GM19240 (cell line): ENCODE results near the gene PLSCR3.
A peak's percentile ranks its signal among the peaks of the same experiment; 100 is the strongest.

Source experiments
- DNase-seq: peaks from one replicate; pipeline ENCODE4 v3.0.0; 2011; ENCODE audit warnings: low spot score; ENCODE audit not compliant: insufficient read length

Gene PLSCR3

DNA sequence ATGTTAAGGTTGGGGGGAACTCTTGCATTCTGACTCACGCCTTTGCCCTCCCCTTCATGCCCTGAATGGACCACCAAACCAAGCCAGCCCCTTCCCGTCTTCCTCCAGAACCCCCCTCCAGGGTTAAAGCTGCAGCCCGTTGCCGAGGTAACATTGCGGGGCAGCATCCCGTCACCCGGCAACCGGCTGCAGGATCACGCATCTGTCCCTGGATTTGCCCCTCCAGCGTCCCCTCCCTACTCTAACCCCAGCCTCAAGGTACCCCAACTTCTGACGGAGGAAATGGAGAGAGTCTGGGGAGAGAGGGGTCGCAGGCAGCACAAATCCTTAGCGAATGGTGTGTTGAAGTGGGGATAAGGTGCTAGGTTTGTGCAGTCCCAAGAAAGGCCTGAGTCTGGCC is 12.8 kb upstream of the PLSCR3 start:
- no peak for DNase-seq

DNA sequence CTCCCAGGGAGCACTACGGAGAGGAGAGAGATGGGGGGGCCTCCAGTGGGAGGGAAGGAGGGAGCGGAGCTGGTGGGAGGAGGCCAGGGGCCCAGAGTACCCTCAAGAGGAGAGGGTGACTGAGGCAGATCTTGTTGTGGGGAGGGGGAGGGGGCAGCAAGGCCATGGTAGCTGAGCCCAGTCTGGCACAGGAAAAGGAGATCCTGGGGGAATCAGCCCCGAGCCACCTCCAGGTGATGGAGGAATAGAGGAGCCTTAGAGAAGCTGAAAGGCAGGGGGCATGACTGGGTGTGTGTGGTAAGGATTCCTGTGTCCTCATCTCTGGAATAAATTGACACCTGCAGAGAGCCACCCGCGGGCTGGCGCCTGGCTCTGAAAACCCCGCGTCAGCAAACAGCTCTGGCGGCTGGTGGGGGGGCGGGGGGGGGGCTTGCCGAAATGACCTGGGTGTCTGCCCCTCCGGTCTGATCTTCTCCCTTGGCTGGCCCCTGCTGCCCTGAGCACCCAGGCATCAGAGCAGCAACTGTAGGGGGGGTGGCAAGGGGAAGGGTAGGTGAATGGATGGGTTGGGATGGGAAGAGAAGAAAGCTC is 12.0 kb upstream of the PLSCR3 start:
- DNase-seq: no peak

DNA sequence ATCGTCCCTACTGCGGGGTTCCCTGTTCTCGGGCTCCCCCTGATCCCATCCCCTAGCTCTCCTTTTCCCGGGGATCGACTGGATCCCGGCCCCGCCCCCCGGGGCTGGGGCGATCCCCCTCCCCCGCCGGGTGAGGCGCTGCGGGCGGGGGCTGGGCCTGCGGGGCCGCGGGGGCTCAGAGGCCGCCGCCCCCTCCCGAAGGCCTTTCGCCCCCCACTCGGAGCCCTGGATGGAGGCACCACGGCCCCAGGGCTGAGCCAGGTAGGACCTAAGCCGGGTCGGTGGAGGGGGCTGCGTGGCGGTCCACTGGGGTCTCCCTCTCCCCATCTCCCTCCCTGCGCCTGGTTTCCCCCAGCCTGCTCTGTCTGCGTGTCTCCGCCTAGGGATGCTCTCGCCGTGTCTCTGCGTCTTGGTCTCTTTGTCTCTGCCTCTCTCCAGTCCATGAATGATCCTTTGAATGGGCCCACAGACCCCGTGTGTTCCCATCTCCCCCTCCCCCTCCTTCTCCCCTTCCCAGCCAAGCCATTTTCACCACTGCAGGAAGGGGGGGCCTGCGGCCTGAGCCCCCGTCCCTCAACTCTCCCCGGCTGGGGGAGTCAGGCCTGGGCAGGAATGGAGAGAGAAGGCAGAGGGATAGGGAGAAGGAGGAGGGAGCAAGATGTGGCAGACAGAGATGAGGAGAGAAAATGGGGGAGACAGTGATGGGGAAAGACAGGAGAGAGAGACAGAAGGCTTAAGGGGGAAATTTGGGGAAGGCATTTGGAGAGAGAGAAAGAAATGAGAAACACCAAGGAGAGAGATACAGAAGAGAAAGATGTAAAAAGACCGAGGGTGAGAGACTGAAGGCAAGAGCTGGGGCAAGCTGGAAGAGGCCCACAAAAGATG is 11.3 kb upstream of the PLSCR3 start:
- no peak for DNase-seq

DNA sequence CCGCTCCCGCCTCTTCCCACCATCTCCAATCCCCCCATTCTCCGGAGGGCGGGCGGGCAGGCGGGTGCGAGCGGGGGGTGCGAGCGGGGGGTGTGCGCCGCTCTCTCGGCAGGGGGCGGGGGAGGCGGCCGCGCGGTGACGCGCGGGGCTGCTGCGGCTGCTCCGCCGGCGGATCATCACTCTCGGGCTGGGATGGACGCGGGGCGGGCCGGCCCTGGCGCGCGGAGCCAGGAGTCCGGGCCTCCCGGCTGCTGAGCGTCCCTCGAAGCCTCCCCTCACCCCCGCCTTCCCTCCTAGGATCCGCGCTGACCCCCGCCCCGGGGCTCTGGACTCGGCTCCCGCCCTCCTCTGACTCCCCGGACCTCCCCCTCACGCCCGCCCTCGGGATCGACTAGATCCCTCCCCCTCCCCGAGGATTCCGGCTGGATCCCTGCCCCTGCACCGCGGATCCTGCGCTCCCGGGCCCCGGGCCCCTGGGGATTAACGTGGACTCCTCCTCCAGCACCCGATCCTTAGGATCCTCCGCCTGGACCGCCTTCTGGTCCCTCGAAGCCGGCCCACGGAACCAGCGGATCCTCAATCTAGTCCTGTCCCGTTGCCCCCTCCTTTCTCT is 10.5 kb upstream of the PLSCR3 start:
- peak; percentile 57 for DNase-seq

DNA sequence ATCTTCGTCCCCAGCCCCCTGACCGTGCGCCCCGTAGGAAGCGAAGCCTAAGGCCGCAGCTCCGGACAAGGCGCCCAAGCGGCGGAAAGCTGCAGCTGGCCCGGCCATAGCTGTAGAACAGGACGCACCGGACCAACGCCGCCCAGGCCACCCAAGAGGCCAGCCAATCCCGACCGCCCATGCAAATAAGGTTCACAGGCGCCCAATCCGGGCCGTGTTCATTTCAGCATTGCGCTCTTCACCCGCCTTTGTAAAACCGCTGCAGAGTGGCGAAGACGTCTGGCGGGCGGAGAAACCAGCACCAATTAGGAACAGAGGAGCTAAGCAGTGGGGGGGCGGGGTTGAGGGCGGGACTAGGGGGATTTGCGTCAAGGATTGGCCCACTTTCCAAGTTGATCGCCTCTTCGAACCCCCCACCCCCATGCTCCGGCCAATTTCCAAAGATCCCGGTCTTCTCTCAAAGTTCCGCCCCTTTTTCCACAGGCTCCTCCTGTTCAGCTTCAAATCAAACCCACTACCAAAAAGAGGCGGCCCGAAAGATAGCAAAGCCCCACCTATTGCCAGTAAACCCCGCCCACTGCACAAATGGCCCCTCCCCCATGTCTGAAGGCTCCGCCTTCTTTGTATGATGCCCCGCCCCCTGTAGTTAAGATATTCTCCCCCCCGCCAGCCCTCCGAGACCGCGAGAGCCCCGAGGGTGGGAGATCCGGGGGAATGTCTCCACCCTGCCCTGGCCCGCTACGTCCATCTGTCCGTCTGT is 9.8 kb upstream of the PLSCR3 start, which contains the start of gene TMEM256:
Gene TMEM256, minus strand, starts transcription at position 121 of the 760 bp plus-strand sequence. Its CDS starts 13 bp downstream, at position 108.
- DNase-seq: peak; percentile 98

DNA sequence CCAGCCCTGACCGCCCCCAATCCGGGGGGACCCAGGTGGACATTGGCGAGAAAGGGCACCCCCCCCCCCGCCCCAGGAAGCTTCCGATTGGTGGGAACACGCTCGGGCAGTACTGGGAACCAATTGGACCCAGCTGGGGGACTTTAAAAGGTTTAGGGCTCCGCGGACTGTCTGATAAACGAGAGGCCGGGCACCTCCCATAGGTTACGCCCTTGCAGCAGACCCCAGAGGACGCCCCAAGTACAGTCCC is 9.3 kb upstream of the PLSCR3 start:
- no peak for DNase-seq

DNA sequence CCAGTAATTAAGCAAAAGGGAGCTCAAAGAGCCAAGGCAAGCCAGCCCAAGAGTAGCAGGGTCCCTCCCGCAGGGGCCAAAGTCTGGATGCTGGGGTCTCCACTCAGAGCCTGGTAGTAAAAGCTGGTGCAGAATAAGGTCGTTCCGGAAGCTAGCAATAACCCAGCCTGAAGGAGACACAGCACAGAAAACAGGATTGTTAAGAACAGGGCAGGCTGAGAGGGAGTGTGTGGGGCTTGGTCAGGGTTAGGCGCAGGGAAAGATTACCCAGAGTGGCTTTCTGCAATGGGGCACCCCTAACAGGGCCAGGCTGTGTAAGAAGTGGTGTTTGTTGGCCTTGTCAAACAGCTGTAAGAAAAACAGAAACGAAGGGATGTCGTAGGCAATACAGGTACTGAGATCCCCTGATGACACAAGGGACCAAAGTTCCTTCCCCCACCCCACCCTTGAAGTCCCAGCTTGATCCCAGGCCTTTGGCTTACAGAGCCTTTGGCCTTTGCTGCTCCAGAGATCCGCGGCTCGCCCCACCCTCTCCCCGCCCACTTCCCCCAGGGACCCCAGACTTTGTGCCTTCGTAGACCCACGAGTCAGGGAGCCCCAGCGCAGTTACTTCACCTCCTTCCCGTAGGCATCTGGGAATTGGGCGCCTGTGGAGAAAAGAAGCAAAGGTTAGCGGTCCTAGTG is 8.9 kb upstream of the PLSCR3 start:
- no peak for DNase-seq

DNA sequence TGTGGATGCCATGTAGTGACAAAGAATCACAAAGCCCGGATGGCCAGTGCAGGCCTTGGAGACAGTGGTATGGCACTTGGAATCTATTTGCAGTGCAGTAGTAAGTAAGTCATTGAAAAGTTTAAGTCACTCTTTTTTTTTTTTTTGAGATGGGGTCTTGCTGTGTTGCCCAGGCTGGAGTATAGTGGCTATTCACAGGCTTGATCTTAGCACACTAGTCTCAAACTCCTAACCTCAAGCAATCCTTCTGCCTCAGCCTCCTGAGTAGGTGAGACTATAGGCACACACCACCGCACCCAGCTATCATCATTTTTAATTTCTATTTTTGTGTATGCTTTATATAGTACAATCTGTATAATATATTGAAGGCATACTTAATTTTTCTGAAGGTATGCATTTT is 4.3 kb upstream of the PLSCR3 start:
- no peak for DNase-seq

DNA sequence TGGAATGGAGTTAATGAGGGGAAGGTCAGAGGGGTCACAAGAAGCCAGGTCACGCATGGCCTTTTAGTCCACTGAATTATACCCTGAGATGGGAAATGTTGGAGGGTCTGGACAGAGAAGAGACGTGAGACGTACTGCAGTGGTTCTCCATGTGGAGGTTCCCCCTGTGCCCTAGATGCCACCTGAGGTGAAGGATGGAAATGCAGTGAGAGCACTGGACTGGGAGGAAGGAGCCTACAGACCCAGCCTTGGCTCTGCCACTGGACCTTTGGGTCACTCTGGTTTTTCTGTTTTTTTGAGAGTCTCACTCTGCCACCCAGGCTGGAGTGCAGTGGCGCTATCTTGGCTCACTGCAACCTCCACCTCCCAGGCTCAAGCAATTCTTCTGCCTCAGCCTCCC is 1.8 kb upstream of the PLSCR3 start:
- no peak for DNase-seq

DNA sequence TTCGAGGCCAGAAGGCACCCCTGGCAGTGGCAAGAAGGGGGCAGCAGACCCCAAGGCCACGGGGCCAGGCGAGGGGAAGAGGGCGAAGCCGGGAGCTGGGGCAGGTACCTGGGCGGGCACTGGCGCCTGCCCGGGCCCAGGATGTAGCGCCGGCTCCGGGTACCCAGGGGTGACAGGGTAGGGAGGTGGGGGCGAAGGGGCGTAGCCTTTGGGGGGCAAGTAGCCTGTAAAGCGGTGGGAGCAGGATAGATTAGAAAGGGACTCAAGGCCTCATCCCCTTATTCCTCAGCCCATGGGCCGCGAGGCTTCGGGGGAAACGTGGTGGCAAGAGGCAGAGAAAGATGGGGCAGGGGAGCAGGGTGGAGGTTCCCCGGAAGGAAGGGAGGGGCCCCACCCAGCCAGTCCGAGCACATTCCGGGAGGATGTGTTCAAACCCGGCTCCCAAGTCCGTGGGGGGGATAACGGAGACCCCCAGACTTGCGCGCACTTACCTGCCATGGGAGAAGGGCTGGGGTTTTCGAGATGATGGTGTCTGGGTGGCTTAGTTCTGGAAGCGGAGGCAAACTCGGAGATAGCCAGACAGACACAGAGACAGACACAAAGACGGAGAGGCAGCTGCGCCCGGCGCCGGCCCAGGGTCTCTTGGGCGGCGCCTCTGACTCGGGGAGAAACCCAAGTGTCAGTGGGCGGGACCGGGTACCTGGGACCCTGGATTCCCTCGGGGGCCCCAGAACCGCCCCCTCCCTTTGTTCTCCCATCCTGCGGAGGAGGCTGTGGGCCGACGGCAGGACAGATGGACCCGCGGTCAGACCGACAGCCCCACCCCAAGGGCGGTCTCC is 493 bp downstream of the PLSCR3 start:
- DNase-seq: peak; percentile 62

DNA sequence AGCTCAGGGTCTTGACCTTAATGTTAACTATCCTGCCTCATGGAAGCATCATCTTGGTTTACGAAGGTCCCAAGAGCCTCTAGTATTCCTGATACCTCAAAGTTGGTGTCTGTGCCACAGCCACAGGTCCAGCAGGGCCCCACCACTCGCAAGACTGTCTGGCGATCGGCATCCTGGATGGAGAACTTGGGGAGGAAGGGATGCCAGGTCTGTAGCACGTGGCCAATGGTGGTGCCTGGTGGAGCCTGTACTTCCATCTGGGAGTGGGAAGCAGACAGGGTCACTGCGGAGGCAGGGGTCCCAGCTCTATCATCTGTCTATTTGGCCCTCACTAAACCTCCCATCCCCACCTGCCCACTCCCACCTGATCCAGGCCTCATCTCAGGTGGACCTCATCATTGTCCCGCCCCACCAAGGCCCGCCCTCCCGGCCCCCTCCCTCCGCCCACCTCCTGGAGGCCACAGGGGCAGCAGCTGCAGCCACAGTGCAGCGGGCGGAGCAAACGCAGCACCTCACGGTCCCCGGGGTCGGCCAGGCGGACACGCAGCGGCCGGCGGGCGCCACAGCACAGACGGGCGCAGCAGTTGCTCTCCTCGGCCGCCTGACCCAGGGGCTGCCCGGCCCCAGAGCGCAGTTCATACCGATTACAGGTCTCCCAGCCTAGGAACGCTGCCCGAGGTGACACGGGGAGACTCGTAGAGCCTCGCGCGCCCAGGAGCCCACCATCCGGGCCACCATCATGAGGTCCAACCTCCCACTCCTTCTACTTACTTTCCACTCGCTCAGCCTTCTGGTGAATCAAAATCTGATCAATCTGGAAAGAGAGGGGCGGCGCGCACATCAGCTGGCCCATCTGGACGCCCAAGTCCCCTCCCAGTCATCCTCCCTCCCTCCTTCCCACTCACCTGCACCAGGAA is 1.4 kb downstream of the PLSCR3 start:
- no peak for DNase-seq

DNA sequence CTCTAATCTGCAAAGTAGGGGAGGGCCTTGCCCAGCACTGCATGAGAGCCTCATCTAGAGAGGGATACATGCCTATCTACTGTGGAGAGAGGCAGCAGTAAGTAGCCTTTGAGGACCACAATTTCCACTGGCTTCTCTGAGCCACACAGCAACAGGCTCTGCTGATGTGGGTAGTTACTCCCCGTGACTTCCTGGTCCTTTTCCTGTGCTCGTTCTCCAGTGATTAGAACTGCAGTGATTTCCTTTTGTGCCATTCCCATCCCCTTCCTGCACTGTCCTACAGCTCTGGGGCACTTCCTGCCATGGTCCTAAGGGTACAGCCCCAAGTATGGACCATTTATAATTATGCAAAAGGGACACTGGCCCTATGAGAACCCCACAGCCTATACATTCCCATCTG is 3.0 kb downstream of the PLSCR3 start:
- DNase-seq: no peak

DNA sequence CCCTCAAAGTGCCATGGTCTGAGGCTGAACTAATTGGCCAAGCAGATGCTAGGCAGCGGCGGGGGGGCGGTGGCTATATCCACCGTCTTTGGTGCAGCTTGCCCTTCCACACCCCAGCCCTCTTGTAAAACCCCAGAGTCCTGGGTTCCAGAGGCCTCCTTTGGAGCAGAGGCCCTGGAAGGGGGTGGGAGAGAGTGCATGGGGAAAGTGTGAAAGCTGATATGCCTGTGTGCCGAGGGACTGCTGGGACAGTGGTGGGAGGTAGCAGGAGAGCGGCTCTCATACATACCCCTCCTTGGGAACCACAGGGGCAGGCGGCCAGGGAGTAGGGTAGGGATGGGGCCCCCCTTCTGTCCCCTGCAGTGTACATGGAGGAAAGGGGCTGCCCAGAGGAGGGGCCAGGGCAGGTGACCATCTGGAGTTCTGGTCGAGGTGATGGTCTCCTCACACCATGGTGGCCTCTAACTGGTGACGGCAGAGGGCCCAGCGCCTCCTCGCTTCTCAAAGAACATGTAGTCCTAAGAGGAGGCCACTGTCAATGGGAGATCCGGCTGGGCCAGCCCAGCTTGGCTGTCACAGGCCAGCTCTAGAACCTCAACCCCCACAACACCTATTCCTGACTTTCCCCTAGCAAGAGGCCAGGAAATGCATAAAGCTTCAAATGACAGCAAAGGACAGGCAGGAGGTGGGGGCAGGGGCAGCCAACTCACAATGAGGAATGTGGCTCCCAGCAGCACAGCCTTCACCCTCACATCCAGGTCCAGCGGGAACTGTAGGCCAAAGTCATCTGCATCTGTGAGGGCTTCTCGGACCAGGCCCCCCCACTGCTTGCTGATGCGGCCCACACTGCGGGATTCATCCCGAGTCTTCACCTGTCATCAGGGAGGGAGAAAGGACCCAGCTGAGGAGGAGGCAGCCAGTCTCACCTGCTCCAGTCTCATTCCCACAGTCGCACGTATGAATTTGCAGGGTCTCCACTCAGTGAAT is 4.1 kb downstream of the PLSCR3 start:
- no peak for DNase-seq

DNA sequence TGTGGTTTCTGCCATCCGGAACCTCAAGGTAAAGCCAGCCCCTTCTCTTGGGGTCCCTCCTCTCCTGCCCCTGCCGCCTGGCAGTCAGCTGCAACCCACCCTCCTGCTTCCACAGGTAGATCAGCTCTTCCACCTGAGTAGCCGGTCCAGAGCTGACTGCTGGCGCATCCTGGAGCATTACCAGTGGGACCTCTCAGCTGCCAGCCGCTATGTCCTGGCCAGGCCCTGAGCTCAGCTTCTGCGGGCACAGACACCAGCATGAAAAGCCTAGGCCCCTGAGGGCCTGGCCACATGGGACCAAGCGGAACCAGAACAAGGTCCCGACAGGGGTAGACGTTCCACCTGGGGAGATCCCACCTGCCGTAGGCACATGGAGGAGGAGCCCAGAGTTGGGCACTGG is 5.5 kb downstream of the PLSCR3 start:
- DNase-seq: no peak

DNA sequence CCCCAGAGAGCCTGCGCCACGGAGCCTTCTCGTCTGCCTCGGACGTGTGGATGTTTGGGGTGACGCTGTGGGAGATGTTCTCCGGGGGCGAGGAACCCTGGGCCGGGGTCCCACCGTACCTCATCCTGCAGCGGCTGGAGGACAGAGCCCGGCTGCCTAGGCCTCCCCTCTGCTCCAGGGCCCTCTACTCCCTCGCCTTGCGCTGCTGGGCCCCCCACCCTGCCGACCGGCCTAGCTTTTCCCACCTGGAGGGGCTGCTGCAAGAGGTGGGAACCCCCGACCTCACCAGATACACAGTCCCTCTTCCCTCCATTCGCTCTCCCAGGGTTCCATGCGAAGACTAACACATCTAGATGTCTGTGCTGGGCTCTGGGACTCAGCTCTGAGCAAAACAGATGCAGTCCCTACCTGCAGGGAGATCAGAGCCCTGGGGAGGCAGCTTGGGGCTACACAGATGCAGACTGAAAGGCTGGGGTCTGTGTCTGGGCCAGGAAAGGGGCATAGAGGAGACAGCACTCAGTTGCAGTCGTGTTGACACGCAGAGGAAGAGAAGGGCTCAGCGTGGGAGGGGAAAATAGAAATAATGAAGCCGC is 9.7 kb downstream of the PLSCR3 start:
- no peak for DNase-seq

DNA sequence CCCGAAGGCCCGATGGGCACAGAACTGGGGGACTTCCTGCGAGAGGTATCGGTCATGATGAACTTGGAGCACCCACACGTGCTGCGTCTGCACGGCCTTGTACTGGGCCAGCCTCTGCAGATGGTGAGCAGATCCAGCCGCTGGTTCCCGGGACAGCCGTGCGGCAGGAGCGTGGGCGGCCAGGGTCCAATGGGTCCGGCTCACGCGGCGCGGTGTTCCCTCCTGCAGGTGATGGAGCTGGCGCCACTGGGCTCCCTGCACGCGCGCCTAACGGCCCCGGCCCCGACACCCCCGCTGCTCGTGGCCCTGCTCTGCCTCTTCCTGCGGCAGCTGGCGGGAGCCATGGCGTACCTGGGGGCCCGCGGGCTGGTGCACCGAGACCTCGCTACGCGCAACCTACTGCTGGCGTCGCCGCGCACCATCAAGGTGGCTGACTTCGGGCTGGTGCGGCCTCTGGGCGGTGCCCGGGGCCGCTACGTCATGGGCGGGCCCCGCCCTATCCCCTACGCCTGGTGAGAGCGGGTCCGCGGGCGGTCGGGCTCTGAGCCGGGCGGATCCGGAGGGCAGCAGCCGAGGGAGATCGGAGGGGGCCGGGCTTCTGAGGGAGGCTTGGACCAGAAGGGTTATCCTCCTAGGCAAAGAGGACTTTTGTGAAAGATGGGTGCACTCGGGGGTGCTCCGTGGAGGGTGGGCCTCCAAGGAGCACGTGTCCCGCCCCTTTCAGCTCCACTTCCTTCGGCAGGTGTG is 10.4 kb downstream of the PLSCR3 start:
- DNase-seq: peak; percentile 89

DNA sequence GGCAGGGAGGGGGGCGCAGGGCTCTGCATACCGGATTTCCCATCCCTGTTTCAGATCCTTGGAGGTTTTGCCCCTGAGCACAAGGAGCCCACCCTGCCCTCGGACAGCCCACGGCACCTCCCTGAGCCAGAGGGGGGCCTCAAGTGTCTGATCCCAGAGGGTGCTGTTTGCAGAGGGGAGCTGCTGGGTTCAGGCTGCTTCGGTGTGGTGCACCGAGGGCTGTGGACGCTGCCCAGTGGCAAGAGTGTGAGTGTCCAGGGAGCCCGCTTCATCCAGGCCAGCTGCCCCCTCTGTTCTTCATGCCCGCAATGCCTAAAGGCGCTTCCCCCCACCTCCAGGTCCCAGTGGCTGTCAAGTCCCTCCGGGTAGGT is 11.0 kb downstream of the PLSCR3 start:
- DNase-seq: no peak
